HL-60 (cell line): ENCODE measurements around the gene KLHL22.

Experiments
- POLR2AphosphoS5 ChIP-seq: IDR thresholded peaks from 2 replicates; pipeline ENCODE4 v1.6.1; 2012; ENCODE audit warnings: low read depth
- TF ChIP-seq, protein P1 (sequence below): IDR thresholded peaks from one replicate; pipeline ENCODE4 v1.5.1; 2011; ENCODE audit warnings: low read length, control low read depth, inconsistent platforms; ENCODE audit not compliant: insufficient read depth

DNA sequence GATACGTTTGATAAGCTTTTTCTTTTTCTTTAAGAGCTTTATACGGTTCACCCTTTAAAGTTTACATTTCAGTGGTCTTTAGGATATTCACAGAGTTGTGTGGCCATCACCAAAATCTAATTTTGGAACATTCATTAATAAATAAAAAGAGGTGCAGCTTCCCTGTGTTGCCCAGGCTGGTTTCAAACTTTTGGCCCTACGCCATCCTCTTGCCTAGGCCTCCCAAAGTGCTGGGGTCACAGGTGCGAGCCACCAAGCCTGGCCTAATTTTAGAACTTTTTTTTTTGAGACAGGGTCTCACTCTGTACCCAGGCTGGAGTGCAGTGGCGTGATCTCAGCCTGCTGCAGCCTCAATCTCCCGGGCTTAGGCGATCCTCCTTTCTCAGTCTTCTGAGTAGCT lies 42.4 kb upstream of the KLHL22 start:
- TF ChIP-seq, protein P1, sequence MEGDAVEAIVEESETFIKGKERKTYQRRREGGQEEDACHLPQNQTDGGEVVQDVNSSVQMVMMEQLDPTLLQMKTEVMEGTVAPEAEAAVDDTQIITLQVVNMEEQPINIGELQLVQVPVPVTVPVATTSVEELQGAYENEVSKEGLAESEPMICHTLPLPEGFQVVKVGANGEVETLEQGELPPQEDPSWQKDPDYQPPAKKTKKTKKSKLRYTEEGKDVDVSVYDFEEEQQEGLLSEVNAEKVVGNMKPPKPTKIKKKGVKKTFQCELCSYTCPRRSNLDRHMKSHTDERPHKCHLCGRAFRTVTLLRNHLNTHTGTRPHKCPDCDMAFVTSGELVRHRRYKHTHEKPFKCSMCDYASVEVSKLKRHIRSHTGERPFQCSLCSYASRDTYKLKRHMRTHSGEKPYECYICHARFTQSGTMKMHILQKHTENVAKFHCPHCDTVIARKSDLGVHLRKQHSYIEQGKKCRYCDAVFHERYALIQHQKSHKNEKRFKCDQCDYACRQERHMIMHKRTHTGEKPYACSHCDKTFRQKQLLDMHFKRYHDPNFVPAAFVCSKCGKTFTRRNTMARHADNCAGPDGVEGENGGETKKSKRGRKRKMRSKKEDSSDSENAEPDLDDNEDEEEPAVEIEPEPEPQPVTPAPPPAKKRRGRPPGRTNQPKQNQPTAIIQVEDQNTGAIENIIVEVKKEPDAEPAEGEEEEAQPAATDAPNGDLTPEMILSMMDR, result no peak
- no peak for TF ChIP-seq POLR2AphosphoS5
